Loucy (cell line): Measurements from ENCODE around the gene C9orf153.

Experiments
- H2AFZ ChIP-seq: fragments of 200-600 bp; sonication (generic); 2 replicates; pipeline ENCODE4 v1.6.0; 2016; ENCODE audit warnings: antibody characterized with exemption, mild to moderate bottlenecking, low read length, moderate library complexity
- H3F3A ChIP-seq: fragments of 200-600 bp; 2 replicates; pipeline ENCODE4 v1.6.0; 2016; ENCODE audit warnings: antibody characterized with exemption, low read depth, mild to moderate bottlenecking
- H3K27me3 ChIP-seq: fragments of 200-600 bp; sonication (generic); 2 replicates; pipeline ENCODE4 v1.6.1; 2014; ENCODE audit warnings: low read length, mild to moderate bottlenecking; ENCODE audit not compliant: insufficient read depth, poor library complexity, severe bottlenecking
- H3K36me3 ChIP-seq: fragments of 200-600 bp; sonication (generic); 2 replicates; pipeline ENCODE4 v1.6.1; 2016; ENCODE audit warnings: low read length; ENCODE audit not compliant: insufficient read depth
- H3K4me1 ChIP-seq: fragments of 200-600 bp; sonication (generic); 2 replicates; pipeline ENCODE4 v1.5.1; 2014; ENCODE audit warnings: low read length, mild to moderate bottlenecking; ENCODE audit not compliant: insufficient read depth, poor library complexity, severe bottlenecking
- H3K4me2 ChIP-seq: fragments of 200-600 bp; sonication (generic); 2 replicates; pipeline ENCODE4 v1.6.0; 2014; ENCODE audit warnings: antibody characterized with exemption, low read length, low read depth, mild to moderate bottlenecking; ENCODE audit not compliant: poor library complexity, severe bottlenecking
- H3K4me3 ChIP-seq: fragments of 200-600 bp; sonication (generic); 2 replicates; pipeline ENCODE4 v1.5.1; 2014; ENCODE audit warnings: low read length, mild to moderate bottlenecking, mixed read lengths; ENCODE audit not compliant: poor library complexity, severe bottlenecking
- H3K79me2 ChIP-seq: fragments of 200-600 bp; sonication (generic); 2 replicates; pipeline ENCODE4 v1.6.1; 2014; ENCODE audit warnings: low read length; ENCODE audit not compliant: insufficient read depth
- H3K9ac ChIP-seq: fragments of 200-600 bp; sonication (generic); 2 replicates; pipeline ENCODE4 v1.6.0; 2014; ENCODE audit warnings: mild to moderate bottlenecking, low read depth, low read length, moderate library complexity; ENCODE audit not compliant: poor library complexity, severe bottlenecking
- H3K9me2 ChIP-seq: fragments of 200-600 bp; sonication (generic); replicated peaks from 2 replicates; pipeline ENCODE4 v1.6.1; 2016; ENCODE audit warnings: low read depth, low read length, mixed read lengths
- H3K9me3 ChIP-seq: fragments of 200-600 bp; sonication (generic); 2 replicates; pipeline ENCODE4 v1.6.1; 2014; ENCODE audit warnings: mild to moderate bottlenecking, antibody characterized with exemption, low read length, low read depth; ENCODE audit not compliant: insufficient read depth
- H4K20me1 ChIP-seq: fragments of 200-600 bp; sonication (generic); 2 replicates; pipeline ENCODE4 v1.6.0; 2014; ENCODE audit warnings: antibody characterized with exemption, low read length, mild to moderate bottlenecking; ENCODE audit not compliant: insufficient read depth, poor library complexity, severe bottlenecking
- CTCF ChIP-seq: fragments of 200-600 bp; sonication (generic); conservative IDR thresholded peaks from 2 replicates; pipeline ENCODE4 v1.5.1; 2014; ENCODE audit warnings: mild to moderate bottlenecking, antibody characterized with exemption, low read length
- EZH2phosphoT487 ChIP-seq: fragments of 200-600 bp; IDR thresholded peaks from 2 replicates; pipeline ENCODE4 v1.6.1; 2018; ENCODE audit warnings: antibody characterized with exemption, mild to moderate bottlenecking, moderate library complexity, borderline replicate concordance

C9orf153 gene

GRCh38 chr9:86222667-86223066 lies 36.8 kb downstream of the C9orf153 start:
- H3K4me3 ChIP-seq: no peak overlapping the region
- no peak overlapping the region for H3K4me2 ChIP-seq
- no peak for TF ChIP-seq EZH2phosphoT487
- no peak for TF ChIP-seq CTCF
- no peaks in the 10 kb centered on the region for H4K20me1 ChIP-seq
- no peaks in the 10 kb centered on the region for H3F3A ChIP-seq
- H3K36me3 ChIP-seq: no peaks in the 10 kb centered on the region
- no peaks in the 10 kb centered on the region for H3K4me1 ChIP-seq
- no peak overlapping the region for H2AFZ ChIP-seq
- no peaks in the 10 kb centered on the region for H3K79me2 ChIP-seq
- H3K9ac ChIP-seq: no peak overlapping the region
- no peaks in the 10 kb centered on the region for H3K27me3 ChIP-seq
- no peaks in the 10 kb centered on the region for H3K9me2 ChIP-seq
- H3K9me3 ChIP-seq: no peaks in the 10 kb centered on the region

- Histone ChIP-seq H2AFZ (no peak overlapping the region), H3K4me2 (no peak overlapping the region), H3K9me3 (no peaks in the 10 kb centered on the region), H3K36me3 (no peaks in the 10 kb centered on the region), H3K9me2 (no peaks in the 10 kb centered on the region), H3F3A (no peaks in the 10 kb centered on the region), H3K79me2 (no peaks in the 10 kb centered on the region), H3K4me3 (no peak overlapping the region), H4K20me1 (no peaks in the 10 kb centered on the region), H3K4me1 (no peaks in the 10 kb centered on the region), H3K27me3 (no peaks in the 10 kb centered on the region), H3K9ac (no peak overlapping the region)
- no peak for TF ChIP-seq CTCF
These were observed 39.9 kb downstream of the C9orf153 start for GRCh38 chr9:86219606-86220005.

- Histone ChIP-seq H3K4me1 (no peaks in the 10 kb centered on the region), H3K27me3 (no peaks in the 10 kb centered on the region), H3F3A (no peaks in the 10 kb centered on the region), H3K4me2 (no peak overlapping the region), H3K79me2 (no peaks in the 10 kb centered on the region), H3K9me2 (no peaks in the 10 kb centered on the region), H3K9ac (no peak overlapping the region), H2AFZ (no peak overlapping the region), H3K9me3 (no peaks in the 10 kb centered on the region), H3K36me3 (no peaks in the 10 kb centered on the region), H3K4me3 (no peak overlapping the region), H4K20me1 (no peaks in the 10 kb centered on the region)
- TF ChIP-seq CTCF (no peak), EZH2phosphoT487 (no peak)
These were observed 42.2 kb downstream of the C9orf153 start for GRCh38 chr9:86217076-86217755.
